Adipocyte (in vitro differentiated cells): Measurements from ENCODE around the gene RAPH1.

Source experiments
- DNase-seq: peaks from one replicate; pipeline ENCODE4 v3.0.0-alpha.2; 2015; ENCODE audit warnings: low read depth
- H3K27me3 ChIP-seq: replicated peaks from 2 replicates; pipeline ENCODE4 v1.7.0; 2013; ENCODE audit warnings: mild to moderate bottlenecking, low read length, moderate library complexity; ENCODE audit not compliant: control insufficient read depth, insufficient read depth
- H3K36me3 ChIP-seq: 2 replicates; pipeline ENCODE4 v1.7.0; 2013; ENCODE audit warnings: low read length, mild to moderate bottlenecking, moderate library complexity; ENCODE audit not compliant: control insufficient read depth, insufficient read depth, severe bottlenecking
- H3K4me1 ChIP-seq: 2 replicates; pipeline ENCODE4 v1.7.0; 2013; ENCODE audit warnings: mild to moderate bottlenecking, low read length, moderate library complexity; ENCODE audit not compliant: control insufficient read depth, insufficient read depth
- H3K4me3 ChIP-seq: 2 replicates; pipeline ENCODE4 v1.7.0; 2013; ENCODE audit warnings: mild to moderate bottlenecking, low read length, moderate library complexity
- H3K9ac ChIP-seq: 2 replicates; pipeline ENCODE4 v1.7.0; 2013; ENCODE audit warnings: mild to moderate bottlenecking, low read length, moderate library complexity
- H3K9me3 ChIP-seq: 2 replicates; pipeline ENCODE4 v1.7.0; 2013; ENCODE audit warnings: mild to moderate bottlenecking, low read length, moderate library complexity; ENCODE audit not compliant: control insufficient read depth

Gene RAPH1

GRCh38 chr2:203569677-203570316, 34.7 kb upstream of the RAPH1 start:
- Histone ChIP-seq H3K9me3 (no peaks in the 10 kb centered on the region), H3K27me3 (no peaks in the 10 kb centered on the region), H3K4me3 (no peak overlapping the region), H3K9ac (no peak overlapping the region), H3K4me1 (peaks cover 8% of the 10 kb centered on the region), H3K36me3 (no peaks in the 10 kb centered on the region)
- DNase-seq, result no peak

GRCh38 chr2:203567691-203568090, 32.6 kb upstream of the RAPH1 start:
- DNase-seq, result peak; percentile 43

GRCh38 chr2:203566161-203566560, 31.1 kb upstream of the RAPH1 start:
- Histone ChIP-seq H3K27me3 (no peaks in the 10 kb centered on the region), H3K9ac (no peak overlapping the region), H3K4me3 (no peak overlapping the region), H3K9me3 (no peaks in the 10 kb centered on the region), H3K4me1 (peaks cover 8% of the 10 kb centered on the region), H3K36me3 (no peaks in the 10 kb centered on the region)
- no peak for DNase-seq

More at GRCh38 chr2:203567691-203568090, 32.6 kb upstream of the RAPH1 start:
- Histone ChIP-seq H3K4me1 (peaks cover 8% of the 10 kb centered on the region), H3K9ac (no peak overlapping the region), H3K4me3 (no peak overlapping the region), H3K27me3 (no peaks in the 10 kb centered on the region), H3K36me3 (no peaks in the 10 kb centered on the region), H3K9me3 (no peaks in the 10 kb centered on the region)

- no peaks in the 10 kb centered on the region for H3K9me3 ChIP-seq
- peak; percentile 34 for DNase-seq
- H3K4me1 ChIP-seq, result peaks cover 8% of the 10 kb centered on the region
- no peak overlapping the region for H3K9ac ChIP-seq
- H3K4me3 ChIP-seq, result no peak overlapping the region
- H3K36me3 ChIP-seq, result no peaks in the 10 kb centered on the region
- H3K27me3 ChIP-seq, result no peaks in the 10 kb centered on the region
Observed at GRCh38 chr2:203565076-203565475, 30.0 kb upstream of the RAPH1 start.

- H3K4me1 ChIP-seq, result no peaks in the 10 kb centered on the region
- no peaks in the 10 kb centered on the region for H3K36me3 ChIP-seq
- DNase-seq, result no peak
- H3K9ac ChIP-seq, result no peak overlapping the region
- no peaks in the 10 kb centered on the region for H3K9me3 ChIP-seq
- no peak overlapping the region for H3K4me3 ChIP-seq
- no peaks in the 10 kb centered on the region for H3K27me3 ChIP-seq
Observed at GRCh38 chr2:203562268-203562667, 27.2 kb upstream of the RAPH1 start.

GRCh38 chr2:203559641-203560040, 24.5 kb upstream of the RAPH1 start:
- Histone ChIP-seq H3K4me3 (no peak overlapping the region), H3K27me3 (no peaks in the 10 kb centered on the region), H3K36me3 (no peaks in the 10 kb centered on the region), H3K9ac (no peak overlapping the region), H3K9me3 (no peaks in the 10 kb centered on the region), H3K4me1 (no peaks in the 10 kb centered on the region)
- DNase-seq, result no peak

GRCh38 chr2:203553784-203554183, 18.7 kb upstream of the RAPH1 start:
- DNase-seq, result no peak
- Histone ChIP-seq H3K9me3 (no peaks in the 10 kb centered on the region), H3K9ac (no peak overlapping the region), H3K36me3 (no peaks in the 10 kb centered on the region), H3K4me3 (no peak overlapping the region), H3K4me1 (no peaks in the 10 kb centered on the region), H3K27me3 (no peaks in the 10 kb centered on the region)

GRCh38 chr2:203551778-203552177, 16.7 kb upstream of the RAPH1 start:
- Histone ChIP-seq H3K27me3 (no peaks in the 10 kb centered on the region), H3K9me3 (no peaks in the 10 kb centered on the region), H3K36me3 (no peaks in the 10 kb centered on the region), H3K4me3 (no peak overlapping the region), H3K9ac (no peak overlapping the region), H3K4me1 (no peaks in the 10 kb centered on the region)
- peak; percentile 76 for DNase-seq

- Histone ChIP-seq H3K4me1 (no peaks in the 10 kb centered on the region), H3K9me3 (no peaks in the 10 kb centered on the region), H3K36me3 (no peaks in the 10 kb centered on the region), H3K9ac (no peak overlapping the region), H3K27me3 (no peaks in the 10 kb centered on the region), H3K4me3 (no peak overlapping the region)
- no peak for DNase-seq
Observed at GRCh38 chr2:203550266-203550665, 15.2 kb upstream of the RAPH1 start.

GRCh38 chr2:203549406-203549805, 14.3 kb upstream of the RAPH1 start:
- H3K9ac ChIP-seq, result no peak overlapping the region
- no peaks in the 10 kb centered on the region for H3K9me3 ChIP-seq
- peak; percentile 59 for DNase-seq
- H3K4me1 ChIP-seq, result no peaks in the 10 kb centered on the region
- no peak overlapping the region for H3K4me3 ChIP-seq
- no peaks in the 10 kb centered on the region for H3K36me3 ChIP-seq
- H3K27me3 ChIP-seq, result no peaks in the 10 kb centered on the region

GRCh38 chr2:203548887-203549286, 13.8 kb upstream of the RAPH1 start:
- H3K4me1 ChIP-seq, result no peaks in the 10 kb centered on the region
- H3K4me3 ChIP-seq, result no peak overlapping the region
- no peaks in the 10 kb centered on the region for H3K9me3 ChIP-seq
- H3K27me3 ChIP-seq, result no peaks in the 10 kb centered on the region
- no peak overlapping the region for H3K9ac ChIP-seq
- H3K36me3 ChIP-seq, result no peaks in the 10 kb centered on the region
- DNase-seq, result no peak

GRCh38 chr2:203547356-203547755, 12.3 kb upstream of the RAPH1 start:
- Histone ChIP-seq H3K27me3 (no peaks in the 10 kb centered on the region), H3K9ac (no peak overlapping the region)
- no peak for DNase-seq

More at GRCh38 chr2:203547356-203547755, 12.3 kb upstream of the RAPH1 start:
- Histone ChIP-seq H3K4me1 (no peaks in the 10 kb centered on the region), H3K36me3 (no peaks in the 10 kb centered on the region), H3K4me3 (no peak overlapping the region), H3K9me3 (no peaks in the 10 kb centered on the region)
